Esophagus muscularis mucosa (tissue), 4 donors: ENCODE measurements around the gene SNAPC2. TPM values are rescaled to one million over a fixed set of nuclear protein-coding genes. Genes with fewer than 3 reads are reported as not detected.

Experiments
- DNase-seq: peaks from one replicate; pipeline ENCODE4 v3.0.0-alpha.2; 2017; ENCODE audit errors: extremely low spot score
- H3K27ac ChIP-seq, 4 donors: fragments of 200-600 bp; sonication (generic); replicated peaks in 1 of 4; 1 replicate in 3 of 4; 2 replicates in 1 of 4; pipeline ENCODE4 v1.5.1; 2016 to 2019; ENCODE audit warnings: mild to moderate bottlenecking in 1 of 4
- H3K27me3 ChIP-seq, 4 donors: fragments of 200-600 bp; sonication (generic); one replicate each; pipeline versions ENCODE4 v1.5.1 to v1.6.0; 2016 to 2019
- H3K36me3 ChIP-seq, 4 donors: fragments of 200-600 bp; sonication (generic); one replicate each; pipeline ENCODE4 v1.5.1; 2016 to 2019
- H3K4me1 ChIP-seq, 4 donors: fragments of 200-600 bp; sonication (generic); one replicate each; pipeline ENCODE4 v1.5.1; 2016 to 2019
- H3K4me3 ChIP-seq, 4 donors: fragments of 200-600 bp; sonication (generic); 1 replicate in 2 of 4; 2 replicates in 2 of 4; pipeline ENCODE4 v1.5.1; 2016 to 2019; ENCODE audit warnings: mild to moderate bottlenecking in 4 of 4, moderate library complexity in 1 of 4
- H3K9me3 ChIP-seq, 4 donors: fragments of 200-600 bp; sonication (generic); 1 replicate in 3 of 4; 2 replicates in 1 of 4; pipeline ENCODE4 v1.5.1; 2016 to 2019
- EP300 ChIP-seq: sonication (generic); formaldehyde crosslinking; IDR thresholded peaks from one replicate; pipeline ENCODE4 v1.6.1; 2017; ENCODE audit warnings: antibody characterized with exemption
- POLR2A ChIP-seq: fragments of 450-650 bp; IDR thresholded peaks from one replicate; pipeline ENCODE4 v1.6.1; 2017; ENCODE audit warnings: antibody characterized with exemption, moderate library complexity, mild to moderate bottlenecking, low read depth
- POLR2AphosphoS5 ChIP-seq, 2 donors: sonication (generic); formaldehyde crosslinking; IDR thresholded peaks; one replicate each; pipeline ENCODE4 v1.6.1; 2017; ENCODE audit warnings: antibody characterized with exemption in 2 of 2
- WGBS: methylation state at CpG from one replicate; pipeline ENCODE4 v1.1.5; 2018; 5-methylcytosine and 5-hydroxymethylcytosine counted together
- intact Hi-C: fragments of 100-400 bp; cut with DNase I; formaldehyde crosslinking; loops from one replicate; pipeline ENCODE4 v1.15.1; 2023
- total RNA-seq, 4 donors: library from RNA; depleted of rRNA; stranded (reverse); fragments of >200 nt; gene quantifications; one replicate each; pipeline versions ENCODE4 v1.1.0 to v1.2.1, GENCODE V29; 2016
- TF ChIP-seq, protein P1 (sequence below), 3 experiments: fragments of 200-600 bp in 2 of 3; fragments of 450-650 bp in 1 of 3; sonication (generic) in 2 of 3; IDR thresholded peaks; one replicate each; pipeline ENCODE4 v1.5.1; 2017 to 2019; ENCODE audit warnings: antibody characterized with exemption in 3 of 3, mild to moderate bottlenecking in 2 of 3, moderate library complexity in 1 of 3

The SNAPC2 gene
- total RNA-seq, 4 donors from 2014 or later = 32.4 to 47.2 (median 35.0) TPM

DNA sequence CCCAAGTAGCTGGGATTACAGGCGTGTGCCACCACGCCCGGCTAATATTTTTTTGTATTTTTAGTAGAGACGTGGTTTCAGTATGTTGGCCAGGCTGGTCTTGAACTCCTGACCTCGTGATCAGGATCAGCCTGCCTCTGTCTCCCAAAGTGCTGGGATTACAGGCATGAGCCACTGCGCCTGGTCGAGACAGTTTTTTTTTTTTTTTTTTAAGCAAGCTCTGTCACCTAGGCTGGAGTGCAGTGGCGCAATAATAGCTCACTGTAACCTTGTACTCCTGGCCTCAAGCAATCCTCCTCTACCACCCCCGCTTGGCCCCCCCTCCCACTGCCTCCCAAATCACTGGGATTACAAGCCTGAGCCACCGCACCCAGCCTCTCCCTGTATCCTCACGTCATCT lies 22.8 kb upstream of the SNAPC2 start:
- Histone ChIP-seq H3K27me3 (peaks cover 0 to 43% (median 4%) of the 10 kb centered on the region in 4 donors), H3K9me3 (no peaks in the 10 kb centered on the region), H3K36me3 (no peaks in the 10 kb centered on the region), H3K4me1 (no peaks in the 10 kb centered on the region), H3K4me3 (no peak overlapping the region), H3K27ac (no peak overlapping the region)
- DNase-seq = no peak
- intact Hi-C loops = loop anchor here (5.0 kb wide), 1 partner anchor 35 kb away; no protein-coding TSS in a partner anchor
- 87% methylated on average over 11 of the region's 11 CpGs for WGBS
- TF ChIP-seq EP300 (no peak), POLR2A (no peak), POLR2AphosphoS5 (IDR thresholded peaks at IDR 0.05) (no peak)
- TF ChIP-seq, protein P1, sequence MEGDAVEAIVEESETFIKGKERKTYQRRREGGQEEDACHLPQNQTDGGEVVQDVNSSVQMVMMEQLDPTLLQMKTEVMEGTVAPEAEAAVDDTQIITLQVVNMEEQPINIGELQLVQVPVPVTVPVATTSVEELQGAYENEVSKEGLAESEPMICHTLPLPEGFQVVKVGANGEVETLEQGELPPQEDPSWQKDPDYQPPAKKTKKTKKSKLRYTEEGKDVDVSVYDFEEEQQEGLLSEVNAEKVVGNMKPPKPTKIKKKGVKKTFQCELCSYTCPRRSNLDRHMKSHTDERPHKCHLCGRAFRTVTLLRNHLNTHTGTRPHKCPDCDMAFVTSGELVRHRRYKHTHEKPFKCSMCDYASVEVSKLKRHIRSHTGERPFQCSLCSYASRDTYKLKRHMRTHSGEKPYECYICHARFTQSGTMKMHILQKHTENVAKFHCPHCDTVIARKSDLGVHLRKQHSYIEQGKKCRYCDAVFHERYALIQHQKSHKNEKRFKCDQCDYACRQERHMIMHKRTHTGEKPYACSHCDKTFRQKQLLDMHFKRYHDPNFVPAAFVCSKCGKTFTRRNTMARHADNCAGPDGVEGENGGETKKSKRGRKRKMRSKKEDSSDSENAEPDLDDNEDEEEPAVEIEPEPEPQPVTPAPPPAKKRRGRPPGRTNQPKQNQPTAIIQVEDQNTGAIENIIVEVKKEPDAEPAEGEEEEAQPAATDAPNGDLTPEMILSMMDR (IDR thresholded peaks at IDR 0.05) = no peak

DNA sequence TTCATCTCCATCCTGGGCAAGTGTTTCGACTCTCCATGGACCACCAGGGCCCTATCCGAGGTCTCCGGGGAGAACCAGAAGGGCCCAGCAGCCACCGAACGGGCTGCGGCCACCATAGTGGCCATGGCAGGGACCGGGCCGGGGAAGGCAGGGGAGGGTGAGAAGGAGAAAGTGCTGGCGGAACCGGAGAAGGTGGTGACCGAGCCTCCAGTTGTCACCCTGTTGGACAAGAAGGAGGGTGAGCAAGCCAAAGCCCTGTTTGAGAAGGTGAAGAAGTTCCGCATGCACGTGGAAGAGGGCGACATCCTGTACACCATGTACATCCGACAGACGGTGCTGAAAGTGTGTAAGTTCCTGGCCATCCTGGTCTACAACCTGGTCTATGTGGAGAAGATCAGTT lies 21.2 kb upstream of the SNAPC2 start:
- DNase-seq = no peak
- H3K36me3 ChIP-seq = no peaks in the 10 kb centered on the region
- peaks cover 7 to 10% (median 8%) of the 10 kb centered on the region in 4 donors for H3K4me1 ChIP-seq
- WGBS = 95% methylated on average over 16 of the region's 16 CpGs
- TF ChIP-seq POLR2AphosphoS5 (IDR thresholded peaks at IDR 0.05) (no peak), EP300 (no peak), POLR2A (no peak)
- TF ChIP-seq, protein P1 (IDR thresholded peaks at IDR 0.05) = no peak
- H3K27ac ChIP-seq = no peak overlapping the region
- H3K27me3 ChIP-seq = peaks cover 0 to 26% (median 2%) of the 10 kb centered on the region in 4 donors
- no peaks in the 10 kb centered on the region for H3K9me3 ChIP-seq
- intact Hi-C loops = loop anchor here (5.0 kb wide), 1 partner anchor 37 kb away; no protein-coding TSS in a partner anchor
- no peak overlapping the region for H3K4me3 ChIP-seq

DNA sequence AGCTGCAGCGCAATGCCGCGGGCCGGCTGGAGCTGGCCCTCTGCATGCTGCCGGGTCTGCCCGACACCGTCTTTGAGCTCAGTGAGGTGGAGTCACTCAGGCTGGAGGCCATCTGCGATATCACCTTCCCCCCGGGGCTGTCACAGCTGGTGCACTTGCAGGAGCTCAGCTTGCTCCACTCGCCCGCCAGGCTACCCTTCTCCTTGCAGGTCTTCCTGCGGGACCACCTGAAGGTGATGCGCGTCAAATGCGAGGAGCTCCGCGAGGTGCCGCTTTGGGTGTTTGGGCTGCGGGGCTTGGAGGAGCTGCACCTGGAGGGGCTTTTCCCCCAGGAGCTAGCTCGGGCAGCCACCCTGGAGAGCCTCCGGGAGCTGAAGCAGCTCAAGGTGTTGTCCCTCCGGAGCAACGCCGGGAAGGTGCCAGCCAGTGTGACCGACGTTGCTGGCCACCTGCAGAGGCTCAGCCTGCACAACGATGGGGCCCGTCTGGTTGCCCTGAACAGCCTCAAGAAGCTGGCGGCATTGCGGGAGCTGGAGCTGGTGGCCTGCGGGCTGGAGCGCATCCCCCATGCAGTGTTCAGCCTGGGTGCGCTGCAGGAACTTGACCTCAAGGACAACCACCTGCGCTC lies 20.3 kb upstream of the SNAPC2 start:
- WGBS = 86% methylated on average over 26 of the region's 34 CpGs
- TF ChIP-seq EP300 (no peak), POLR2A (no peak), POLR2AphosphoS5 (IDR thresholded peaks at IDR 0.05) (no peak)
- TF ChIP-seq, protein P1 (IDR thresholded peaks at IDR 0.05) = no peak
- no peak for DNase-seq
- no peak overlapping the region for H3K27ac ChIP-seq
- no peaks in the 10 kb centered on the region for H3K9me3 ChIP-seq
- peaks cover 0 to under 1% (median 0%) of the 10 kb centered on the region in 4 donors for H3K36me3 ChIP-seq
- intact Hi-C loops = loop anchor here (5.0 kb wide), 1 partner anchor 38 kb away; no protein-coding TSS in a partner anchor
- H3K27me3 ChIP-seq = peaks cover 0 to 17% (median 0%) of the 10 kb centered on the region in 4 donors
- H3K4me3 ChIP-seq = no peak overlapping the region
- peaks cover 11 to 16% (median 15%) of the 10 kb centered on the region in 4 donors for H3K4me1 ChIP-seq

DNA sequence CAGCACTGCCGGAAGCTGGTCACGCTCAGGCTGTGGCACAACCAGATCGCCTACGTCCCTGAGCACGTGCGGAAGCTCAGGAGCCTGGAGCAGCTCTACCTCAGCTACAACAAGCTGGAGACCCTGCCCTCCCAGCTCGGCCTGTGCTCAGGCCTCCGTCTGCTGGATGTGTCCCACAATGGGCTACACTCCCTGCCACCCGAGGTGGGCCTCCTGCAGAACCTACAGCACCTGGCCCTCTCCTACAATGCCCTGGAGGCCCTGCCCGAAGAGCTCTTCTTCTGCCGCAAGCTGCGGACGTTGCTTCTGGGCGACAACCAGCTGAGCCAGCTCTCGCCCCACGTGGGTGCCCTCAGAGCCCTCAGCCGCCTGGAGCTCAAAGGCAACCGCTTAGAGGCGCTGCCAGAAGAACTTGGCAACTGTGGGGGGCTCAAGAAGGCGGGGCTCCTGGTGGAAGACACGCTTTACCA lies 19.7 kb upstream of the SNAPC2 start:
- no peak for TF ChIP-seq POLR2AphosphoS5 (IDR thresholded peaks at IDR 0.05)
- TF ChIP-seq, protein P1 (IDR thresholded peaks at IDR 0.05) = no peak
- TF ChIP-seq POLR2A = no peak
- TF ChIP-seq EP300 = no peak
- H3K9me3 ChIP-seq = no peaks in the 10 kb centered on the region
- intact Hi-C loops = no loop called here
- 83% methylated on average over 17 of the region's 21 CpGs for WGBS
- H3K4me1 ChIP-seq = peaks cover 17 to 22% (median 21%) of the 10 kb centered on the region in 4 donors
- no peak overlapping the region for H3K27ac ChIP-seq
- peaks cover 0 to 11% (median 0%) of the 10 kb centered on the region in 4 donors for H3K27me3 ChIP-seq
- no peak for DNase-seq
- H3K36me3 ChIP-seq = peaks cover 0 to 6% (median 1%) of the 10 kb centered on the region in 4 donors
- H3K4me3 ChIP-seq = no peak overlapping the region
